Measurements from ENCODE around the gene CACNB2. TPM values are rescaled to one million over a fixed set of nuclear protein-coding genes. Genes with fewer than 3 reads are reported as not detected.
A peak's percentile ranks its signal among the peaks of the same experiment; 100 is the strongest.

CACNB2 gene
- total RNA-seq, 6 experiments from 2014 or later, result not detected

GRCh38 chr10:18406136-18406535 lies 265.9 kb downstream of the CACNB2 start:
- H3K27me3 Mint-ChIP-seq (ENCODE audit: insufficient read depth), result peaks cover 4% of the 10 kb centered on the region
- no peak overlapping the region for H3K4me3 Mint-ChIP-seq
- DNase-seq, result no peak
- no peak overlapping the region for H3K27ac Mint-ChIP-seq
- H3K9me3 Mint-ChIP-seq, result peaks cover 21% of the 10 kb centered on the region; the same call in 1 of the 2 replicates
- H3K36me3 Mint-ChIP-seq (ENCODE audit: low read depth), result no peaks in the 10 kb centered on the region
- H3K4me1 Mint-ChIP-seq (ENCODE audit: low read depth), result no peaks in the 10 kb centered on the region
- TF ChIP-seq, protein P1, sequence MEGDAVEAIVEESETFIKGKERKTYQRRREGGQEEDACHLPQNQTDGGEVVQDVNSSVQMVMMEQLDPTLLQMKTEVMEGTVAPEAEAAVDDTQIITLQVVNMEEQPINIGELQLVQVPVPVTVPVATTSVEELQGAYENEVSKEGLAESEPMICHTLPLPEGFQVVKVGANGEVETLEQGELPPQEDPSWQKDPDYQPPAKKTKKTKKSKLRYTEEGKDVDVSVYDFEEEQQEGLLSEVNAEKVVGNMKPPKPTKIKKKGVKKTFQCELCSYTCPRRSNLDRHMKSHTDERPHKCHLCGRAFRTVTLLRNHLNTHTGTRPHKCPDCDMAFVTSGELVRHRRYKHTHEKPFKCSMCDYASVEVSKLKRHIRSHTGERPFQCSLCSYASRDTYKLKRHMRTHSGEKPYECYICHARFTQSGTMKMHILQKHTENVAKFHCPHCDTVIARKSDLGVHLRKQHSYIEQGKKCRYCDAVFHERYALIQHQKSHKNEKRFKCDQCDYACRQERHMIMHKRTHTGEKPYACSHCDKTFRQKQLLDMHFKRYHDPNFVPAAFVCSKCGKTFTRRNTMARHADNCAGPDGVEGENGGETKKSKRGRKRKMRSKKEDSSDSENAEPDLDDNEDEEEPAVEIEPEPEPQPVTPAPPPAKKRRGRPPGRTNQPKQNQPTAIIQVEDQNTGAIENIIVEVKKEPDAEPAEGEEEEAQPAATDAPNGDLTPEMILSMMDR (IDR thresholded peaks at IDR 0.05), result no peak

GRCh38 chr10:18409599-18410397 lies 269.6 kb downstream of the CACNB2 start:
- Mint-ChIP-seq H3K27ac (no peak overlapping the region), H3K36me3 (ENCODE audit: low read depth) (no peaks in the 10 kb centered on the region), H3K4me1 (ENCODE audit: low read depth) (no peaks in the 10 kb centered on the region), H3K9me3 (peaks cover 28% of the 10 kb centered on the region; the same call in 1 of the 2 replicates), H3K4me3 (no peak overlapping the region), H3K27me3 (ENCODE audit: insufficient read depth) (peaks cover 7% of the 10 kb centered on the region)
- TF ChIP-seq, protein P1 (IDR thresholded peaks at IDR 0.05), result no peak
- no peak for DNase-seq

DNA sequence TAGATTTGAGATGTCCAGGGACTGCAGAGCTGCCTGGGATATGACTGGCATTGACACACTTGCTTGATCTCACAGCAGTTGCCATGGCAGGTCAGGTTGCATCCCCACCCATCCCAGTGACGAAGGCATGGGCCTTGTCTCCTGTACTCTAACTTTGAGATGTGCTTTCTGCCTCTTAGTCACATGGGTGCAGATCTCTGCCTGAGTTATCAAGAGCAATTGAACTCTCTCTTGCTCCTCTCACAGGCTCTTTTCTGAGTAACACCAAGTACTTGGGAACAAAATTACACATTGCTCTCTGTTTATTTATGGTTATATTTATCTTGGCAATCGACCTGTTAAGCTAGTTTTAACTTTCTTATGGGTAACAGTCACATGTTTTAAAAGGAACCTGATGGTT lies 273.8 kb downstream of the CACNB2 start:
- Mint-ChIP-seq H3K36me3 (ENCODE audit: low read depth) (no peaks in the 10 kb centered on the region), H3K4me1 (ENCODE audit: low read depth) (peaks cover 13% of the 10 kb centered on the region; the same call in 1 of the 2 replicates), H3K9me3 (peaks cover 19% of the 10 kb centered on the region; the same call in 1 of the 2 replicates), H3K27ac (no peak overlapping the region), H3K4me3 (no peak overlapping the region), H3K27me3 (ENCODE audit: insufficient read depth) (peaks cover 6% of the 10 kb centered on the region; the same call in 1 of the 2 replicates)
- DNase-seq, result no peak
- TF ChIP-seq, protein P1 (IDR thresholded peaks at IDR 0.05), result no peak

DNA sequence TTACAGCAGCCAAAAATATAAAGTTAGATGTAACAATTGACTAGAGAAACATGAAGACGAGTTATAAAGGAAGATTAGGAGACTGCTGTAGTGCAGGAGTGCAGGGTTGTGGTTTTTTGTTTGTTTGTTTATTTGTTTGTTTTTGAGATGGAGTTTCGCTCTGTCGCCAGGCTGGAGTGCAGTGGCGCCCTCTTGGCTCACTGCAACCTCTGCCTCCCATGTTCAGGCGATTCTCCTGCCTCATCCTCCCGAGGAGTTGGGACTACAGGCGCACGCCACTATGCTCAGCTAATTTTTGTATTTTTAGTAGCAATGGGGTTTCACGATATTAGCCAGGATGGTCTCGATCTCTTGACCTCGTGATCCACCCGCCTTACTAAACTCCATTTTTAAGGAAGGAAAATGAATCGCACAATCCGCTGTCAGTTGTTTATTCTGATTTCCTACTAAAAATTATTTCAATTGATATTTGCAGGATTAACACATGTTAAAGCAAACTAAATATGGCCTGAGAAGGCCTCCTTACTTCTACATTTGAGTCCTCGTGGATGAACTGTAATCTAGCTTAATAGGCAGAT lies 277.8 kb downstream of the CACNB2 start:
- TF ChIP-seq, protein P1 (IDR thresholded peaks at IDR 0.05), result no peak
- no peak overlapping the region; the same call in 1 of the 2 replicates for H3K27ac Mint-ChIP-seq
- H3K27me3 Mint-ChIP-seq (ENCODE audit: insufficient read depth), result peaks cover 6% of the 10 kb centered on the region; the same call in 1 of the 2 replicates

GRCh38 chr10:18418541-18419215 lies 278.5 kb downstream of the CACNB2 start:
- TF ChIP-seq, protein P1 (IDR thresholded peaks at IDR 0.05), result no peak
- no peak for DNase-seq
- peak overlapping the region; percentile 9; the same call in 1 of the 2 replicates for H3K27ac Mint-ChIP-seq
- peaks cover 6% of the 10 kb centered on the region; the same call in 1 of the 2 replicates for H3K27me3 Mint-ChIP-seq (ENCODE audit: insufficient read depth)
- H3K9me3 Mint-ChIP-seq, result no peaks in the 10 kb centered on the region; the same call in 1 of the 2 replicates
- peak overlapping the region; percentile 54; the same call in 1 of the 2 replicates for H3K4me3 Mint-ChIP-seq
- peaks cover 13% of the 10 kb centered on the region; the same call in 1 of the 2 replicates for H3K4me1 Mint-ChIP-seq (ENCODE audit: low read depth)
- H3K36me3 Mint-ChIP-seq (ENCODE audit: low read depth), result no peaks in the 10 kb centered on the region

More for the DNA sequence above, 277.8 kb downstream of the CACNB2 start:
- H3K4me3 Mint-ChIP-seq, result peak overlapping the region; percentile 56; the same call in 1 of the 2 replicates
- no peaks in the 10 kb centered on the region; the same call in 1 of the 2 replicates for H3K9me3 Mint-ChIP-seq
- DNase-seq, result no peak
- peaks cover 13% of the 10 kb centered on the region; the same call in 1 of the 2 replicates for H3K4me1 Mint-ChIP-seq (ENCODE audit: low read depth)
- H3K36me3 Mint-ChIP-seq (ENCODE audit: low read depth), result no peaks in the 10 kb centered on the region

All from HFFc6 (cell line).